Thoracic aorta (tissue), 2 donors: Measurements from ENCODE around the gene SERINC2. TPM values are rescaled to one million over a fixed set of nuclear protein-coding genes. Genes with fewer than 3 reads are reported as not detected.
"Not testable (repeated sequence)": the region's sequence is repeated elsewhere in the genome, so short reads cannot be mapped to it uniquely, and the experiment has no call there.

Experiments
- ATAC-seq: fragments of 150-250 bp; one replicate; pipeline ENCODE4 v1.8.0; 2017; ENCODE audit warnings: low read depth; ENCODE audit not compliant: insufficient number of reproducible peaks, low FRiP score
- DNase-seq: peaks from one replicate; pipeline ENCODE4 v3.0.0-alpha.2; 2020; ENCODE audit warnings: low spot score
- H3K27ac ChIP-seq, 2 donors: fragments of 200-600 bp; sonication (generic); 1 replicate in 1 of 2; 2 replicates in 1 of 2; pipeline ENCODE4 v1.5.1; 2016; ENCODE audit warnings: mild to moderate bottlenecking in 2 of 2, moderate library complexity in 2 of 2
- H3K27me3 ChIP-seq: fragments of 200-600 bp; sonication (generic); replicated peaks from 2 replicates; pipeline ENCODE4 v1.6.0; 2016; ENCODE audit warnings: mild to moderate bottlenecking; ENCODE audit not compliant: insufficient read depth
- H3K36me3 ChIP-seq: fragments of 200-600 bp; sonication (generic); one replicate; pipeline ENCODE4 v1.5.1; 2016
- H3K4me1 ChIP-seq, 2 donors: fragments of 200-600 bp; sonication (generic); 1 replicate in 1 of 2; 2 replicates in 1 of 2; pipeline versions ENCODE4 v1.5.1 to v1.6.0; 2016; ENCODE audit warnings: low read depth in 2 of 2, mild to moderate bottlenecking in 1 of 2; ENCODE audit not compliant: control insufficient read depth in 1 of 2
- H3K4me3 ChIP-seq: fragments of 200-600 bp; sonication (generic); 2 replicates; pipeline ENCODE4 v1.5.1; 2016; ENCODE audit warnings: mild to moderate bottlenecking
- H3K9me3 ChIP-seq: fragments of 200-600 bp; sonication (generic); 2 replicates; pipeline ENCODE4 v1.5.1; 2016
- total RNA-seq, 2 donors: library from RNA; depleted of rRNA; stranded (reverse); fragments of >200 nt; gene quantifications; one replicate each; pipeline versions ENCODE4 v1.1.0 to v1.2.3, GENCODE V29; 2016
- TF ChIP-seq, protein P1 (sequence below): fragments of 200-600 bp; sonication (generic); IDR thresholded peaks from one replicate; pipeline ENCODE4 v1.5.1; 2019; ENCODE audit warnings: antibody characterized with exemption

The SERINC2 gene
- total RNA-seq, 2 donors from 2014 or later, result 7.6 to 12.3 TPM

DNA sequence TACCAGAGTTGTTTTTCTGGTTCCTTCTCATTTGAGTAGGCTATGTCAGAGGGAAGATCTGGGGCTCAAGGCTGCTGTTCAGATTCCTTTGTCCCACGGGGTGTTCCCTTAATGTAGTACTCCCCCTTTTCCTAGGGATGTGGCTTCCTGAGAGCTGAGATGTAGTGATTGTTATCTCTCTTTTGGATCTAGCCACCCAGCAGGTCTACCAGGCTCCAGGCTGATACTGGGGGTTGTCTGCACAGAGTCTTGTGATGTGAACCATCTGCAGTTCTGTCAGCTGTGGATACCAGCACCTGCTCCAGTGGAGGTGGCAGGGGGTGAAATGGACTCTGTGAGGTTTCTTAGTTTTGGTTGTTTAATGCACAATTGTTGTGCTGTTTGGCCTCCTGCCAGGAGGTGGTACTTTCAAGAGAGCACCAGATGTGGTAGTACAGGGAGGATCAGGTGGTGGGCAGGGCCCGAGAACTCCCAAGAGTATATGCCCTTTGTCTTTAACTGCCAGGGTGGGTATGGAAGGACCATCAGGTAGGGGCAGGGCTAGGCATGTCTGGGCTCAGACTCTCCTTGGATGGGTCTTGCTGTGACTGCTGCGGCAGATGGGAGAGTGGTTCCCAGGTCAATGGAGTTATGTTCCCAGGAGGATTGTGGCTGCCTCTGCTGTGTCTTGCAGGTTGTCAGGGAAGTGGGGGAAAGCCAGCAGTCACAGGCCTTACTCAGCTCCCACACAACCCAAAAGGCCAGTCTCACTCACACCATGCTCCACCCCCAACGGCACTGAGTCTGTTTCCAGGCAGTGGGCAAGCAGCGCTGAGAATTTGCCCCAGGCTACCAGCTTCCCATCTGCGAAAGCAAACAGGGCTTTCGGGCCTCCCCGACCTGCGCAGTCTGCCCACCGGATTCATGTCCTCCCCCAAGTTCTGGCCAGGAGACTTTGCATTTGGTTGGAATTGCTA lies 64.2 kb downstream of the SERINC2 start:
- no peak for ATAC-seq

DNA sequence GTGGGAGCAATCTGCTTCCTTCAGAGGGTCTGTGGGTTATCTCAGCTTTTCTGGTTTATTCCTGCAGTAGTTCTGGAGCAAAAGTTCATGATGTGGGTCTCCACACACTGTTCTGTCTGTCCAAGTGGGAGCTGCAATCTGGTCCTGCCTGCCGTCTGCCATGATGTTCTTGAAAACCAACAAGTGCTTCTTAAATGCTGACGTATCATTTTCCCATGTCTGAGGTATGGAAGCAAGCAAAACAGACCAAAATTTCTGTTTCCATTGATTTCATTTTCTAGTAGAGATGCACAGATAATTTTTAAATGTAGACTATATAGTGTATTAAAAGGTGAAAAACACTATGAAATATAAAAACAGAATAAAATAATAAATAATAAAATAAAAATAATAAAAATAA lies 65.2 kb downstream of the SERINC2 start:
- H3K27me3 ChIP-seq, result no peaks in the 10 kb centered on the region
- no peak overlapping the region for H3K4me3 ChIP-seq
- TF ChIP-seq, protein P1, sequence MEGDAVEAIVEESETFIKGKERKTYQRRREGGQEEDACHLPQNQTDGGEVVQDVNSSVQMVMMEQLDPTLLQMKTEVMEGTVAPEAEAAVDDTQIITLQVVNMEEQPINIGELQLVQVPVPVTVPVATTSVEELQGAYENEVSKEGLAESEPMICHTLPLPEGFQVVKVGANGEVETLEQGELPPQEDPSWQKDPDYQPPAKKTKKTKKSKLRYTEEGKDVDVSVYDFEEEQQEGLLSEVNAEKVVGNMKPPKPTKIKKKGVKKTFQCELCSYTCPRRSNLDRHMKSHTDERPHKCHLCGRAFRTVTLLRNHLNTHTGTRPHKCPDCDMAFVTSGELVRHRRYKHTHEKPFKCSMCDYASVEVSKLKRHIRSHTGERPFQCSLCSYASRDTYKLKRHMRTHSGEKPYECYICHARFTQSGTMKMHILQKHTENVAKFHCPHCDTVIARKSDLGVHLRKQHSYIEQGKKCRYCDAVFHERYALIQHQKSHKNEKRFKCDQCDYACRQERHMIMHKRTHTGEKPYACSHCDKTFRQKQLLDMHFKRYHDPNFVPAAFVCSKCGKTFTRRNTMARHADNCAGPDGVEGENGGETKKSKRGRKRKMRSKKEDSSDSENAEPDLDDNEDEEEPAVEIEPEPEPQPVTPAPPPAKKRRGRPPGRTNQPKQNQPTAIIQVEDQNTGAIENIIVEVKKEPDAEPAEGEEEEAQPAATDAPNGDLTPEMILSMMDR, result no peak
- H3K9me3 ChIP-seq, result no peaks in the 10 kb centered on the region
- H3K27ac ChIP-seq, result no peak overlapping the region
- no peak for DNase-seq
- no peaks in the 10 kb centered on the region for H3K4me1 ChIP-seq
- no peak for ATAC-seq
- H3K36me3 ChIP-seq, result no peaks in the 10 kb centered on the region

More for the DNA sequence above, 64.2 kb downstream of the SERINC2 start:
- Histone ChIP-seq H3K27me3 (no peaks in the 10 kb centered on the region), H3K9me3 (no peaks in the 10 kb centered on the region), H3K36me3 (no peaks in the 10 kb centered on the region), H3K27ac (no peak overlapping the region), H3K4me1 (no peaks in the 10 kb centered on the region), H3K4me3 (no peak overlapping the region)
- TF ChIP-seq, protein P1, result no peak
- DNase-seq, result no peak

DNA sequence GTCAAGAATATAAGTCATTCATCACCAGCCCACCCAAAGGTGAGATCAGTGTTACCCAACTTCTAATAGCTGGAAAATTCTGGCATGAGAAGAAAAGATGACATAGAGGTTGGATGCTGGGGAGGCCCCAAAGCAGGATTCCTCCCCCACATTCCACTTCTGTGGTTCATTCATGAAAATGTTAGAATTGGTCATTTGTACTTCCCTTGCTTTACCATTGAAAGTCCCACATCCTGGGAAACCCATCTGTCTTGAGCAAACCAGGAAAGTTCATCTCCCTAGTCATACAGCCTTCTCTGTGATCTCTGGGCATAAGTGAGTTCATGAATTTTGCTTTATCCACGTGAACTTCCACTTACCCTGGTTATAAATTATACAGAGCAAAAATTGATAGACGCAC lies 66.8 kb downstream of the SERINC2 start:
- no peaks in the 10 kb centered on the region for H3K9me3 ChIP-seq
- H3K4me3 ChIP-seq, result no peak overlapping the region
- no peak overlapping the region for H3K27ac ChIP-seq
- no peaks in the 10 kb centered on the region for H3K4me1 ChIP-seq
- H3K36me3 ChIP-seq, result no peaks in the 10 kb centered on the region
- no peak for DNase-seq
- TF ChIP-seq, protein P1, result no peak
- no peak for ATAC-seq
- no peaks in the 10 kb centered on the region for H3K27me3 ChIP-seq

DNA sequence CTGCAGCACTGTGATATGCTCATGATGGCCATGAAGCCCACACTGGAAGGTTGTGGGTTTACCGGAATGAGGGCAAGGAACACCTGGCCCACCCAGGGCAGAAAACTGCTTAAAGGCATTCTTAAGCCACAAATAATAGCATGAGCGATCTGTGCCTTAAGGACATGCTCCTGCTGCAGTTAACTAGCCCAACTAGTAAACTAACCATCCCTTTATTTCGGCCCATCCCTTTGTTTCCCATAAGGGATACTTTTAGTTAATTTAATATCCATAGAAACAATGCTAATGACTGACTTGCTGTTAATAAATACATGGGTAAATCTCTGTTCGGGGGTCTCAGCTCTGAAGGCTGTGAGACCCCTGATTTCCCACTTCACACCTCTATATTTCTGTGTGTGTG lies 67.4 kb downstream of the SERINC2 start:
- H3K27ac ChIP-seq, ATAC-seq, H3K4me3 ChIP-seq, H3K4me1 ChIP-seq, H3K9me3 ChIP-seq, H3K36me3 ChIP-seq, DNase-seq, H3K27me3 ChIP-seq: not testable (repeated sequence)

DNA sequence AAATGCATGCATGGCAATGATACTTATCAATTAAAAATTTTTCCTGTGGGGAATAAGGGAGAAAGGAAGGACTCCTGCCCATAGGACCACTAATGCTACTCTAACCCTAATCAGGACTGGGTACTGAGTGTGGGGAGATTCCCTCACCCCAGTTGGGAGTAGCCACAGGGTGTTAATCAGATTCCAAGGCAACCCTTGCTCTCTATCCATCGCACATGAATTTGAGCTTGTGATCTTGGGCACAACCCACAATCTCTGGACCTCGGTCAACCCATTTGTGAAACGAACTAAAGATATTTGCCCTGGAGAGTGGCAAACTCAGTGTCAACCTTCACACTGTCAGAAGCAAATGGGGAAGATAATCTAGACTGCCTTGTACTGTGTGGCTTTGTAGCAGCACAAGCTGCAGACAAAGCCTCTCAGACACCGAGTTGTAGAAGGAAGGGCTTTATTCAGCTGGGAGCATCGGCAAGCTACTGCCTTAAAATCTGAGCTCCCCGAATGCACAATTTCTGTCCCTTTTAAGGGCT lies 69.5 kb downstream of the SERINC2 start:
- no peaks in the 10 kb centered on the region for H3K36me3 ChIP-seq
- TF ChIP-seq, protein P1, result no peak
- DNase-seq, result no peak
- H3K4me3 ChIP-seq, result no peak overlapping the region
- no peak for ATAC-seq
- peak overlapping the region in 1 of 2 donors; percentile 31 for H3K27ac ChIP-seq
- H3K4me1 ChIP-seq, result no peaks in the 10 kb centered on the region
- no peaks in the 10 kb centered on the region for H3K27me3 ChIP-seq
- H3K9me3 ChIP-seq, result no peaks in the 10 kb centered on the region
